WTC11 (cell line): ENCODE measurements around the gene OS9.

ENCODE experiments used
- ATF2 ChIP-seq: sonication (generic); formaldehyde crosslinking; IDR thresholded peaks from 2 replicates; pipeline ENCODE4 v1.8.1; 2022; ENCODE audit warnings: low read depth, missing genetic modification reagents, borderline replicate concordance
- ATF6 ChIP-seq: sonication (generic); formaldehyde crosslinking; IDR thresholded peaks from 2 replicates; pipeline ENCODE4 v1.8.1; 2023; ENCODE audit warnings: mild to moderate bottlenecking, missing genetic modification reagents
- CBFB ChIP-seq: sonication (generic); formaldehyde crosslinking; IDR thresholded peaks from 2 replicates; pipeline ENCODE4 v1.8.1; 2022; ENCODE audit warnings: mild to moderate bottlenecking, low read depth, missing genetic modification reagents
- CTCF ChIP-seq: fragments of 200-600 bp; IDR thresholded peaks from 2 replicates; pipeline ENCODE4 v1.8.0; 2022; ENCODE audit warnings: antibody characterized with exemption
- ETV6 ChIP-seq: sonication (generic); formaldehyde crosslinking; IDR thresholded peaks from 2 replicates; pipeline ENCODE4 v1.8.1; 2022; ENCODE audit warnings: mild to moderate bottlenecking, missing genetic modification reagents
- JUN ChIP-seq: sonication (generic); formaldehyde crosslinking; IDR thresholded peaks from 2 replicates; pipeline ENCODE4 v1.8.0; 2023; ENCODE audit warnings: mild to moderate bottlenecking, missing genetic modification reagents
- NFE2L1 ChIP-seq: sonication (generic); formaldehyde crosslinking; IDR thresholded peaks from 2 replicates; pipeline ENCODE4 v1.8.1; 2023; ENCODE audit warnings: missing genetic modification reagents
- PRRX2 ChIP-seq: fragments of 250-450 bp; sonication (Bioruptor Pico); IDR thresholded peaks from 2 replicates; pipeline ENCODE4 v1.8.0; 2021; ENCODE audit warnings: mild to moderate bottlenecking
- SP1 ChIP-seq: sonication (generic); formaldehyde crosslinking; conservative IDR thresholded peaks from 2 replicates; pipeline ENCODE4 v1.8.1; 2022; ENCODE audit warnings: missing genetic modification reagents
- TEAD1 ChIP-seq: sonication (generic); formaldehyde crosslinking; IDR thresholded peaks from 2 replicates; pipeline ENCODE4 v1.8.0; 2022; ENCODE audit warnings: mild to moderate bottlenecking, missing genetic modification reagents
- TEAD4 ChIP-seq: sonication (generic); formaldehyde crosslinking; IDR thresholded peaks from 2 replicates; pipeline ENCODE4 v1.8.0; 2022; ENCODE audit warnings: mild to moderate bottlenecking, missing genetic modification reagents
- ZBTB43 ChIP-seq: sonication (generic); formaldehyde crosslinking; IDR thresholded peaks from 2 replicates; pipeline ENCODE4 v1.8.1; 2023; ENCODE audit warnings: mild to moderate bottlenecking, missing genetic modification reagents
- ZNF512 ChIP-seq: sonication (generic); formaldehyde crosslinking; IDR thresholded peaks from 2 replicates; pipeline ENCODE4 v1.8.1; 2022; ENCODE audit warnings: missing genetic modification reagents, borderline replicate concordance
- ZNF671 ChIP-seq: fragments of 250-450 bp; sonication (Bioruptor Pico); IDR thresholded peaks from 2 replicates; pipeline ENCODE4 v1.8.0; 2021; ENCODE audit warnings: mild to moderate bottlenecking

- TF ChIP-seq CTCF (no peak), TEAD4 (CRISPR knock-in tag) (no peak), ZBTB43 (CRISPR knock-in tag) (no peak), ZNF671 (no peak), ETV6 (CRISPR knock-in tag) (no peak), ATF2 (CRISPR knock-in tag) (no peak), ZNF512 (CRISPR knock-in tag) (no peak), ATF6 (CRISPR knock-in tag) (no peak), TEAD1 (no peak), SP1 (no peak), JUN (CRISPR knock-in tag) (no peak), NFE2L1 (no peak), CBFB (CRISPR knock-in tag) (no peak), PRRX2 (no peak)
Observed at GRCh38 chr12:57657744-57658143, 36.2 kb upstream of the OS9 start.
